Activated CD8-positive, alpha-beta memory T cell treated with anti-CD3 and anti-CD28 coated beads, Interleukin-2, amount 50 U/mL, for 24 hours (primary cell): ENCODE results near the gene PIEZO2.
"Not testable (repeated sequence)": the region's sequence is repeated elsewhere in the genome, so short reads cannot be mapped to it uniquely, and the experiment has no call there.

ENCODE experiments used
- DNase-seq: peaks from one replicate; pipeline ENCODE4 v3.0.0-alpha.2; 2020; ENCODE audit errors: extremely low read depth

Gene PIEZO2

DNA sequence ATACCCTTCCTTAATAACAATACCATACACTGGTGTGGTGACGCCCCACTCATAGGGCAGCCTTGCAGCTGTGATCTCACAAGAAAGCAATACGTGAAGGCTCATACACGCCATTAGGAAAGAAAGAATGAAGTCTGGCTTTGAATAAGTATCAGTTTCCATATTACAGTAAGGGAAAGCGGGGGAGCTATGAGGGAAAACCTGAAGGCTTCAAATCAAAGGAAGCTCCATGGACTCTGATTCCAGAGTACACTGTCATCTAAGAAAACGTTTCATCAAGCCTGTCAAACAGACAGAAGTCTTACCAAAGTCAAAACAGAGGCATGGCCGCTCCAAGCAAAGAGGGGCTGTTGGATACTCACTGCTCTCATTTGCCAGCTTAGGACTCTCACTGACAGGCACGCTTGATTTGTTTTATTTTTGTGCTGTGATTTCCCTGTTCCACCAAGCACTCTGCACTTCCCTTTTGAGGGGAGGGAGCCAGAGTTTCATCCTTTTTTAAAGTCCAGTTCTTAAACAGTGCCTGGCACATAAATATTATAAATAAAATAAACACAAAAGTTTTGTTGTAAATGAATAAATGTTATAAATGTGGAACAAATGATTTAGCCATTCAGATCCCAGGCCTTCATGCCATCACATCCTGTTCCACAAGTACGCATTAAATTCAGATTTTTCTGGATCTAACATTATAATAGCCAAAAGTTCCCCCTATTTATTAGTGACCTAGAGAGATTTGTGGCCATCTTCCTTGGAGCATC lies 221.2 kb downstream of the PIEZO2 start:
- DNase-seq = no peak

DNA sequence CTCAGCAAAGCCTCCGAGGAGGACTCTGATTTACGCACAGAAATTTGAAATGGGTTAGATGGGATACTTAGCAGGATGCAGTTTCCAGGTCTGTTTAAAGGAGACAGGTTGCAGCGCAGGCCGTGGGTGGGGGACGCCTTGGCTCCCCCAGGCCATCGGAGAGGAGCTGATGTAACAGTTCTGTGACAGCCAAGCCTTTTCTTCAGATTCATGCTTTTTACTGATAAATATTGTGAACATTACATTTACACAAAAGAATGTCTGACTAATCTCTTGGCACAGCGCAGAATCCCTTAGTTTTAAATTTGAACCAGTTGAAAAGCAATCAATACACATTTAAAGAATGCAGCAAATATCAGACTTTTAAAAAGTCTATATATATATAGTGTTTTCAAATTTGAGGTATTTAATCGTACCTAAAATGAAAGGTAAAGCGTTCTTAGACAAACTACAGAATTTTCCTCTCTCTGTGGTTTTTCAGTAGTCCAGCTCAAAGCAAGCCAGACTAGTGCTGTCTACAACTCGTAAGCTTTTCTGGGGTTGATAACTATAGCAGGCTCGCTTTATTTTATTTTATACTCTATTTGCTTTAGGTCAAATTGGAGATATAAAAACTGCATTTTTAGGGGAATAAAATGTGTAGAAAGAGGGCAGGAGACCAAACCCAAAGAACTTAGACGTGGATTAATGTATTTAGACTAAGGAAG lies 221.9 kb downstream of the PIEZO2 start:
- no peak for DNase-seq

DNA sequence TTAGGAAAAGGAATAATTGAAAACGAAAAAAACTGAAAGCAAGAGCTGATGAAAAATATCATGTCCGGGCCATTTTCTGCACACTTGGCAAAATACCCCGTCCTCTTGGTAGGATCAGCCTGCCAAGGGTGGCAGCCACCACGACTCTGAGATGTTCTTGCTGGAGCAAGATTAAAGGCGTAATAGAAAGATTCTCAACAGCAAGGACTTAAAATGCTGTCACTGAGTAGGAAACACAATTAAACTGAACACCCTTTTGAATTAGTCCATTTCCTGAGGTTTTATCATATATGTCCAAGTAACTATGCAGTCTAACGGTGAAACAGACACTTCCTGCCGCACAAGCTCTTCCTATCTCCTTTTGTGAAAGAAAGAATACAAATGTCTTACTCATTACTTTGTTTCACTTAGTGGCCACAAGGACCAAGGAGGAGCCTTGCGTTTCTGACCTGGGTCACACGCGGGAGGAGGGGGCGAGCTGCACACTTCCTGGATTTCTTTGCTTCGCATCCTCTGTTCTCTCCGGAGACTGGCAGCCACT lies 222.7 kb downstream of the PIEZO2 start:
- no peak for DNase-seq

DNA sequence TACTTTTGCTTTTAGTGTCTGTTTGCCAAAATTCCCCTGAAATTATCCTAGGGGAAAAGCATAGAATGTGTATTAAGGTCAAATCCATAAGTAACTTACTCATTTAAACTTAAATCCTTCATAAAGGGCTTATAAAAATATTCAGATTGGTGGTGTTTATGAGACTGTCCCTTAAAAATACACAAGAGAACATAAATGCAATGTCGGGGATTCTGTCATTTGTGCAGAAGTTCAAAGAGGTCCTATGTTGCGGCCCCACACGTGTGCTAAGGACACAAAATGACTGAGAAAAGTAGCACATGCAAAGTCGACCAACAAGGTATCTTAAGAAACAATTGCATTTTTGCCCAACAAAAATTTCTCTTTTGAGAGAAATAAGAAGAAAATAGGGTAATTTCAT lies 225.1 kb downstream of the PIEZO2 start:
- DNase-seq = no peak

DNA sequence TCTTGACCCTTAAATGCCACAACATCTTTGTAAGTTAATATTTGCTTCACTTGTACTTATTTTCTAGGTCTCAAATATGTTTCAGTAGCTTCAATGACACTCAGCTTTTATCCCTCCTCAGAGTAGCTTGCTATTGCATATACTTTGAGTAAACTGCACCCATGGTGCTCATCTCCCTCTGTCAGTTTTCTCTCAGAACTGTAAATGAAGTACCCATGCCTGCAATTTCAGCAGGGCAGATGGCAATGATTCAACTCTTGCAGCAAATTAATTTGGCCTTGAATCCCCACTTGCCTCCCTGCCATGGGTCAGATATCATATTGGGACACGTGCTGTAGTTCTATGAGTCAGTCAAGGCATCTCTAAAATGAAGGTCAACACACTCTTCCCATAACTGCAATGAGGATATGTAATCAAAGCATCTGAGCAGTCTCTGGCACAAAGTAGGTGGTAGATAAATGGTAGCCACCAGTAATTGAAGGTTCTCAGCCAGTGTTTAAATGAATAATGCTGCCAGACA lies 225.8 kb downstream of the PIEZO2 start:
- DNase-seq = no peak

DNA sequence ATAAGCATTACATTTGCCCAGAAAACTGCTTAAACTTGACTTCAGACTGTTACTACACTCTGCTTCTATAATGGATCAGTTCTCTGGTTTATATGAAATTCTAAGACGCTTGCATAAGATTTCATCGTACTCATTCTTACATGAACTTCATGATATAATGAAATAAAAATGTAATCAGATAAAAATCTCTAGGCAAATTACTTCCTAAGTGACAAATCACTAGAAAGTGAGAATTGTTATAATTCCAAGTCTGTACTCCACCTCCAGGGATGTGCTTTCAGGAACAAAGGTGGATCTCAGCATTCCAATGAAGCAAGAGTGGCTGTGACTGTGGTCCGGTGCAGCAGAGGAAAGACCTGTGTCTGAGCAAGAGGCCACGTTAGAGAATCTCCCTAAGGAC lies 226.2 kb downstream of the PIEZO2 start:
- DNase-seq = no peak

DNA sequence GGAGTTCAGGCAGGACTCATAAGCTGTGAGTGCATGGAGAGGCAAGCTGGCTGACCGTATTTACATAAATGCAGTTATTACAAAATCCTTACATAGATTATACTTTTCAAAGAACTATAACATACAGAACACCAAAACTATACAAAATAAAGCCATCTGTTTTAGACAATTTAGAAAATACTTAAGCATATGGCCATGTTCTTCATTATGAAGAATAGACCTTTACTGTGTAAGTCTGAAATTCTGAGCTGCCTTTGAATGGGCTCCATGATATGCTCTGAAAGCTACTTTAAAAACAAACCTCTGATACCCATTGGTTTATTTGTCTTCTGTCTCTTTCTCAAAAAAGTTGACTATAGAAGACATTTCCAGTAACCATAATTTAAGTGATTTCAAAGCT lies 226.7 kb downstream of the PIEZO2 start:
- not testable (repeated sequence) for DNase-seq

DNA sequence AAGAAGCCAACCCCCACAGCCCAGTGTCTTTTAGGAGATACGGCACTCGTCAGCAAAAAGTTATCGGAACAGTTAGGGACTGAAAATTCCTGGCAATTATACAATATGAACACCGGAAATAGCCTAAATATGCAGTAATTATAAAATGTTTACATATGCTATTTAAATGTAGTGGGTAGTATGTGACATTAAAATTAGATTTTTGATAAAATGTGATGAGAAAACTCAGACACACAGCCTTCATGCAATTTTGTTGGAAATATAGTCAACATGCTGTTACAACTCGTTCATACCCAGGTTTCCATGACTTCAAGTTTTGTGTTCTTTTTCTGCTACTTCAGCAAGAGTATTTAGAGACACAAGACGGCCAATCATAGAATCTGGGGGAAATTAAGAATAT lies 229.1 kb downstream of the PIEZO2 start:
- not testable (repeated sequence) for DNase-seq

DNA sequence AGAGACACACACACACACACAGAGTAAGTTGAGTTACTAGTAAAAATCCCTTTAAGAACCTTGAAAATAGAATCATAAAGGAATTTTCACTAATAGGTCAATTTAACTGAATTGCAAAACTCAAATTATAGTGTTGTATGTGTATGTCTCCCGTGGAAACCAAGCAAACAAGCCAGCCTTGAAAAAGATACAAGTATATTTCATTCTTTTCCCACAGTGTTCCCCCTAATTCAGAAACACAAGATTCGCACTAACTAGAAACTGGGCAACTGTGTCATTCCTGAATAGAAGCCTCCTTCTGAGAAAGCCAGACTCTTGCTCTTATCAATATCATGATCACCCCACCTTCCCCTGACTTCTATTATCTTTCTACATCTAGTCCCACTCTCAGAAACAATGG lies 229.5 kb downstream of the PIEZO2 start:
- DNase-seq = no peak

DNA sequence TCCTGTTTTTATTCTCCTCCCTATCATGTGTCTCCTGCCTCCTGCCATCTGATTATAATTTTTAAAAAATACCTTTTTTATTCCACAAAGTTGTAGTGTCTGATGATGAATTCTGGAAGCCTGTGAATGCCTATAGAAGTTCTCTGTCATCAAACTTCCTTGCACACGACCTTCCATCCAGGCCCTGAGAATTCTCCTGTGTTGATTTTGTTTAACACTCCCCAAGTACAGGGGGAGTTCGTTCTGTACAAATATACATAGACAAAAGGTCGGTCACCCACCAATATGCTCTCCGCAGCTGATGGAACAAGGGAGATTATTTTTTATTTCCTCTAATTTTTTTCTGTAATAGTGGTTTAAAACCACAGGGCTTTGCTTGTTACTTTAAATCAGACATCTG lies 232.5 kb downstream of the PIEZO2 start:
- no peak for DNase-seq

DNA sequence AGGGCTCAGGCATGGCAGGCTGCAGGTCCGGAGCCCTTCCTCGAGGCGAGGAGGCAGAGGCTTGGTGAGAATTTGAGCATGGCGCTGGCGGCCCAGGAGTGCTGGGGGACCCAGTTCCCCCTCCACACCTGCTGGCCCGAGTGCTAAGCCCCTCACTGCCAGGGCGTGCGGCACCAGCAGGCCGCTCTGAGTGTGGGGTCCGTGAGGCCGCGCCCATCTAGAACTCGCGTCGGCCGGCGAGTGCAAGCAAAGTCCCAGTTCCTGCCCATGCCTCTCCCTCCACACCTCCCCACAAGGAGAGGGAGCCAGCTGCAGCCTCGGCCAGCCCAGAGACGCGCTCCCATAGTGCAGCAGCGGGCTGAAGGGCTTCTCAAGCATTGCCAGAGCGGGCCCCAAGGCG lies 233.0 kb downstream of the PIEZO2 start:
- DNase-seq = no peak

DNA sequence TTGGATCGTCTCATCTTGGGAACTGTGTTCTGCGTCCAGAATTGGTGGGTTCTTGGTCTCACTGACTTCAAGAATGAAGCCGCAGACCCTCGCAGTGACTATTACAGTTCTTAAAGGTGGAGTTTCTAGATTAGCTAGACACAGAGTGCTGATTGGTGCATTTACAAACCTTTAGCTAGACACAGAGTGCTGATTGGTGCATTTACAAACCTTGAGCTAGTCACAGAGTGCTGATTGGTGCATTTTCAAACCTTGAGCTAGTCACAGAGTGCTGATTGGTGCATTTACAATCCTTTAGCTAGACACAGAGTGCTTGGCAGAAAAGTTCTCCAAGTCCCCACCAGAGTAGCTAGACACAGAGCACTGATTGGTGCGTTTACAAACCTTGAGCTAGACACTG lies 233.6 kb downstream of the PIEZO2 start:
- not testable (repeated sequence) for DNase-seq

DNA sequence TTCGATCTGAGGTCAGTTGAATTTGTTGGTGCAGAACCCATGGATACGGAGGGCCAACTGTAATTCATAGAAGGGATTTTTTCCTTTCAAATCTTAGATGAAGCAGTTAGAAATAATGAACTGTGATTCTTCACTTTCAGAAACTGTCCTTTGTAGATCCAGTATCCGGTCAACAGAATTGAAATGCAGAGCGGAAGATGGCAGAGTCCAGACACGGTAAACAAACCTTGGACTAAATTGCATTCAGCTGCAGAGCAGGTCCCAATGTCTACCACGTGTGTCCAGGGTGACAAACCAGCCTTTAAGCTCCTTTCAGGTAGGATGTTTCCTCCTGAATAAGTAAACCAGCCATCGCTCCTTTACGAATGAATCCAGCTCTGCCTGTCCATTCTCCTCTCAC lies 234.8 kb downstream of the PIEZO2 start:
- not testable (repeated sequence) for DNase-seq

DNA sequence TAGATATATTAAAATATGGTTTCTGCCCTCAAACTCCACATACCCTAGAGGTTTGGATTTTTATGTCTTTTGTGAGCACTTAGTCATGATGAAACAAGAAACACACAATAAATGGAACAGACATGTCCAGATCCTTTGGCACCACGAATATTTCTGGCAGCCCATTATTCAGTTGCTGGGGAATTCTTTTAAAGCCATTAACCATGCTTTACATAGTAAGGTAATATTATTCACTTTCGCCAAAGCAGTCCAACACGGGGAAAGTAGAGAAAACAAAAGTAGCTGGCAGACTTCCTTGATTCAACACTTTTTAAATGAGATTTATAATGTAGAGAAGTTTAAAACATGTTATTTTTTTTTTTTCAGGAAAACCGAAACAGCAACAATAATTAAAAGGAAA lies 235.4 kb downstream of the PIEZO2 start:
- DNase-seq = no peak

DNA sequence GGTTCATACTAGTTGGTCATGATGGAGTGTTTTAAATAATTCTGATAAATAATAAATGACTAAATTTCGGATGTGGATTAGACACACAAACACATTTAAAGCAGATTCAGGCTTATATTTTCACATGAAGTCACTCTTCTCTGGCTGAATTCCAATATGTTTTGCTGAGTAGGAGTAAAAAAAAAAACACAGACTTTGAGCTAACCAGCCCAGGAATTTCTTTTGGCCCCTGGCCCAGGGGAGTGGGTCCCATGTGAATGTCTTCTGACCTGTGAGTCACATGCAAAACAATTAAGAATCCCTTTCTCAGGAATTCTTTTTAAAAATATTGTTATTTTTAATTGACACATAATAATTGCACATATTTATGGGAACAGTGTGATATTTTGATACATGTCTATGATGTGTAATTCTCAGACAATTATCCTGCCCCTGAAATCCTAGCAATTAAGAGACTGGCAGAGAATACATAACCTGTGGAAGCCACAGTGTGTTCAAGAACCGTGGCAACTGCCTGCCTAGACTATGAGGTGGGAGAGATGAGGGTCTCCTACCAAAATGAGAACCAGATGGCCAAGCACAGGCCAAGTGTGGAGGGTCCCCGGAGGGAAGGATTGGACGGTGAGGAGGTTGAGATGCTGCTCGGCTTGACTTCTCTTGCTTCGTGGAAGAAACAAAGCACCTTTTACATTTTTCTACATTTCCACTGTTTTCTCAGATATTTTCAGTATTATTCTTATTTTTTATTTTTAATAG lies 236.4 kb downstream of the PIEZO2 start:
- no peak for DNase-seq

DNA sequence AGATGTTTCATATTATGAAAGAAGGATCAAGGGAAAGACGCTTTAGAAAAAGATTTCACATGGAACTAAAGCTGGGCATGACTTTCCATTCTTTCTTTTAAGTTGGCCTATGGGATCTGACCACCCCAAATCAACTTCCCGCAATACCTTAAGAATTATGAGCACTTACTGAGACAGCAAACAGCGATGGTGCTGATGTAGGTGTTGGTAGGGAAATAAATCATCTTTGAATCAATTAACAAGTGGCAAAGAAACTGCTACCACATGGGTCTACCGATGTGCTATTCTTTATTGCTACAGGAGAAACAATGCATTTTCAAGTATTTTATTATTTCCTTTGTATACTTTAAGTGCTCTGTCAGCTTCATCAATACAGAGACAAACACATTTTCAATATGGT lies 239.6 kb downstream of the PIEZO2 start:
- DNase-seq = no peak

DNA sequence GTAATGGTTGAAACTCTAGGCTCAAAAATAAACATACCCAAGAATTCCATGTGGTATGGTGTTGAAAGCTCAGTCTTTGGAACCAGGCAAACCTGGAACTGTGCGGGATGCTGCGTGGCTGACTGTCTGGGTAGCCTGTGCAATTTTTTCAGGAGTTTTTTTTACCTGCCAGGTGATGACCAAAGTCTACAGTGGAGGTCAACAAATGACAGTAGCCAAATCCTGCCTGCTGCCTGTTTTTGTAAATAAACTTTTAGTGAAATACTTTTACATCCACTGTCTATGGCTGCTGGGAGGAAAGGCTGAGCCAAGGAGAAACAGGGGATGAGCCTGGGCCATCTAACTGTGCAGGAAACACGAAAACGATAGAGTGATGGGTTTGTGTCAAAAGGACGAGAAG lies 240.6 kb downstream of the PIEZO2 start:
- DNase-seq = no peak

DNA sequence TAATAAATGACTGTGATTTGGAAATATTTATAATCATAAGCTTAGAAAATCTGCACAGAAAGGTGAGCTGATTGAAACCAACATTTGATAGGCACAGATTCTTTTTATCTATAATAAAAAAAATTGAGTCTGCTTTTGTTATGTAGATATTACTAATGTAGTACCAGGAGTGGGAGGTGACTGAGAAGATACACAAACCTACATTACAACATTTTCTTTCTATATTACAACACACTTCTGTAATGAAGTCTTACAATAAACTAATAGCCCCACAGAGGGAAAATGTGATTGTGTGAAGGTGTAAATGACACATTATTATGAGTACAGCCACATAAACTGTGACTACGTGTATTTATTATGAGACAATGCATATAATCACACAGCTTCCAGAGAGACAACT lies 241.6 kb downstream of the PIEZO2 start:
- no peak for DNase-seq

DNA sequence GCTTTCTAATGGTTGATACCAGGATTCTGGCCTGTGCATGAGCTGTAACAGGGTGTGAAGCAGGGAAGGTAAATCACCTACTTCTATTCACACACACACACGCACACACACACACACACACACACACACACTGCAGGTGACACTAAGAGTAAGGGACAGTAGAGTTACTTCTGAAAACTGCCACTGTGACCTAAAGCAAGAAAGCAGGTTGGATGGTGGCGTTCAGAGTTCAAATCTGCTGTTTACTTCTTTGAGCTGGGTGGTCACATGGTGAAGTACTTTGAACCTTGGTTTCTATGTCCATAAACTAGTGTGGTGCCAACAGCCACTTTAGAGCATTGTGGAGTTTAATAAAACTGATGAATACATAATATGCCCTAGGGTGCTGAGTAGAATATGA lies 248.0 kb downstream of the PIEZO2 start:
- DNase-seq = no peak

DNA sequence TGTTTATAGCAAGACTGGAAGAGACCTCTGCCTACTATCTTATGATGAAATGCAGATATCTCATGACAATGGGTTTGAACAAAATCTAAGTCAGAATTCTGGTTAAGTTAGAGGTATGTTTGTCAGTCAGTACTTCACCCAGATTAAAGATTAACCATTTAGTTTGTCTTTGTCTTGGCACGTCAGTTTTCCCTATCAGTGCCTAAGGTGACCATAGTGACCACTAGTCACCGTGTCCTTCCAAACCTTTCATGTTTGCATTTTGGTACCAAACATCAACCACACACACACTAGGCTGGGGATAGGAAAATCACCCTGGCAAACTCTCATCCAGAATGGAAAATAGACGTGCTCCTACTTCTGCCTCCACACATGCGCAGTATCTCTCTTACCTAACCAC lies 248.9 kb downstream of the PIEZO2 start:
- DNase-seq = no peak

DNA sequence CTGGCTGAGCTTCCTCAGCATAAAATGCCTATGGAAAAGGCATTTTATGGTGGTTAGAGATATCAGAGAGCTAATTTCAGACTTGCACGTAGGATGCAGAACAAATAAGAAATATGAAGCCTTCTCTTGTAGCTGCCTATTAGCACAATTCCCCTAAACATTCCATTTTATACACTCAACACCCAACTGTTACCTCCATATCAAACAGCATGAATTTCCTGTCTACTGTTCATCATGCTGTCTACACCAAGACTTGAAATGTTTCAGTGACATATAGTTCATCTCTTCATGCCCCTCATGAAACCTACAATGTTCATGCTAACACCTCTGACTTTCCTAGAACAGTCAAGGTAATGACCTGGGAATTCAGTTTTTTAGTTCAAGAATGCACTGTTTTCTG lies 249.9 kb downstream of the PIEZO2 start:
- DNase-seq = no peak

DNA sequence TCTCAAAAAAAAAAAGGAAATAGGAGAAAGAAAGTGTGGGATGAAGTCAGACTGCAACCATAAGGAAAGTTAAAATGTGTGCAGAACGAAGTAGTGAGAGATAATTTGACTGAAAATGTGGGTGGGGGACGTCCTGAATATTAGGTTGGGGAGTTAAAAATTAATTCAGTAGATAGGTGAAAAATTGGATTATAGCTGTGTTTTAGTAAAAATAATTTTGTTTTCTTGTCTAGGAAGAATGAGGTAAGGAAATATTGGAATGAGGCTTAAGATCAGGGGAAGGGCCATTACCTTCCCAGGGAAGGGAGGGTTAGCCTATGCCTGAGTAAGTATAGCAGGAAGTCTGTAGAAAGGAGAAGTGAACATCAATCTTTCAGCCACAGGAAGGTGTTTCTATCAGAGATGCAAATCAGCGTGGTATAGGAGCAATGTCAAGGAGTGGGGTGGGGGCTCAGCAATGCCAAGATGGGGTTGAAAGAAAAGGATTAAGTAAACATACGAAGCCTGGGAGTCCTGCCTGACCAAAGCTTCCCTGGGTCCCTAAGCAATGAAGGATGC lies 250.9 kb downstream of the PIEZO2 start:
- DNase-seq = no peak
